Rectal smooth muscle tissue (tissue), 1 donor: ENCODE measurements around the gene TEX38.
"Not testable (repeated sequence)": the region's sequence is repeated elsewhere in the genome, so short reads cannot be mapped to it uniquely, and the experiment has no call there.

Experiments
- H3K27ac ChIP-seq: one replicate; pipeline ENCODE4 v1.7.0; 2013; ENCODE audit warnings: low read depth, low read length, inconsistent platforms
- H3K27me3 ChIP-seq: one replicate; pipeline ENCODE4 v1.7.0; 2013; ENCODE audit warnings: low read length; ENCODE audit not compliant: control insufficient read depth, insufficient read depth
- H3K36me3 ChIP-seq: one replicate; pipeline ENCODE4 v1.7.0; 2013; ENCODE audit warnings: low read length; ENCODE audit not compliant: control insufficient read depth, insufficient read depth
- H3K4me1 ChIP-seq: one replicate; pipeline ENCODE4 v1.7.0; 2013; ENCODE audit warnings: low read length; ENCODE audit not compliant: control insufficient read depth, insufficient read depth
- H3K4me3 ChIP-seq: one replicate; pipeline ENCODE4 v1.7.0; 2013; ENCODE audit warnings: low read length
- H3K9ac ChIP-seq: one replicate; pipeline ENCODE4 v1.7.0; 2013; ENCODE audit warnings: low read length

Gene TEX38

DNA sequence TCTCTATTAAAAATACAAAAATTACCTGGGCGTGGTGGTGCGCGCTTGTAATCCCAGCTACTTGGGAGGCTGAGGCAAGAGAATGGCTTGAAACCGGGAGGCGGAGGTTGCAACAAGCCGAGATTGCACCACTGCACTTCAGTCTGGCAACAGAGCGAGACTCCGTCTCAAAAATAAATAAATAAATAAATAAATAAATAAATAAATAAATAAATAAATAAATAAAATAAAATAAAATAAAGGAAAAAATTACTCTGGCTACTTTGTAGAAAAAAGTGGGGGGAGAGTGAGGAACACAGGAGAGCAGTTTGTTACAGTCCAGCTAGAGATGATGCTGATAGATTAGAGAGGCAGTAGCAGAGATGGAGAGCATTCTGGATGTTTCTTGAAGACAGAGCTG is 48.7 kb downstream of the TEX38 start:
- not testable (repeated sequence) for H3K36me3 ChIP-seq, H3K27me3 ChIP-seq, H3K9ac ChIP-seq, H3K4me3 ChIP-seq, H3K27ac ChIP-seq
- peaks cover 19% of the 10 kb centered on the region for H3K4me1 ChIP-seq

DNA sequence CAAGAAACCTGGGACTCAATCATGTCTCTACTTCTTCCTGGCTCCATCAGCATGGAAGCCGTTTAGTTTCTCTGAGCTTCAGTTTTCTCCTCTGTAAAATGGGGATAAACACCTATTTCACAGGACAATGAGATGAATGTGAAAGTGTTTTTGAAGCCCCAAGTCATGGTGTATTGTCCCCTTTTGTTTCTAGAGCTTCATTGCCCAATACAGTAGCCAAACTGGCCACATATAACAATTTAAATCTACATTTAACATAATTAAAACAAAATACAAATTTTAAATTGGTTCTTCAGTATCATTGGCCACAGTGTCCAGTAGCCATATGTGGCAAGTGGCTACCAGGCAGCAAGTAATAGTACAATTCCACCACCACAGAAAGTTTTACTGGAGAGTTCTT is 49.5 kb downstream of the TEX38 start:
- Histone ChIP-seq H3K27ac (no peak overlapping the region), H3K27me3 (no peaks in the 10 kb centered on the region), H3K4me1 (peaks cover 19% of the 10 kb centered on the region), H3K4me3 (no peak overlapping the region), H3K36me3 (no peaks in the 10 kb centered on the region), H3K9ac (no peak overlapping the region)

DNA sequence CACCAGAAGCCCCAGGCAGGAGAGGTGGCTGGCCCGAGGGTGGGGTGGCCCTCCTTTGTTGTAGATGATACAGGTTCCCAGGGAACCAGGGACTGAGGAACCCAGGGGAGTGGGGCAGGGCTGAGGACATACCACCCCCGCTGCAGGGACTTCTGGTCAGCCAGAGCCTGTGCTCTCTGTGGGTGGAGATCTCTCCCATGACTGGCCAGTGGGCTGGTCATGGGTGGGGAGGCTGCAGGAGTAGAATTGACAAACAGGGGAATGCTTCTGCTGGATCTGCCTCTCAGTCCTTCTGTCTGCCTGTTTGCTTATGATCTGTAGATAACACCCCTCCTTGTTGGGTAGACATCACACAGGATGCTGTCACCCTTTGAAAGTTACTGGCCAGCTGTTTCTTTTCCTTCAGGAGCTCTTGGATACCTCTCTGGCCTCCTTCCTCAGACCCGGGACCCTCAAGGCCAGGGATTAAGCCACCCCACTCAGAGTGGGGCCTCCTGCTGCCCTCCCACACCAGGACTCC is 50.1 kb downstream of the TEX38 start:
- no peaks in the 10 kb centered on the region for H3K27me3 ChIP-seq
- H3K4me1 ChIP-seq, result peaks cover 19% of the 10 kb centered on the region
- H3K9ac ChIP-seq, result no peak overlapping the region
- H3K27ac ChIP-seq, result no peak overlapping the region
- no peaks in the 10 kb centered on the region for H3K36me3 ChIP-seq
- no peak overlapping the region for H3K4me3 ChIP-seq
